ENCODE data around the gene ASIC4.

DNA sequence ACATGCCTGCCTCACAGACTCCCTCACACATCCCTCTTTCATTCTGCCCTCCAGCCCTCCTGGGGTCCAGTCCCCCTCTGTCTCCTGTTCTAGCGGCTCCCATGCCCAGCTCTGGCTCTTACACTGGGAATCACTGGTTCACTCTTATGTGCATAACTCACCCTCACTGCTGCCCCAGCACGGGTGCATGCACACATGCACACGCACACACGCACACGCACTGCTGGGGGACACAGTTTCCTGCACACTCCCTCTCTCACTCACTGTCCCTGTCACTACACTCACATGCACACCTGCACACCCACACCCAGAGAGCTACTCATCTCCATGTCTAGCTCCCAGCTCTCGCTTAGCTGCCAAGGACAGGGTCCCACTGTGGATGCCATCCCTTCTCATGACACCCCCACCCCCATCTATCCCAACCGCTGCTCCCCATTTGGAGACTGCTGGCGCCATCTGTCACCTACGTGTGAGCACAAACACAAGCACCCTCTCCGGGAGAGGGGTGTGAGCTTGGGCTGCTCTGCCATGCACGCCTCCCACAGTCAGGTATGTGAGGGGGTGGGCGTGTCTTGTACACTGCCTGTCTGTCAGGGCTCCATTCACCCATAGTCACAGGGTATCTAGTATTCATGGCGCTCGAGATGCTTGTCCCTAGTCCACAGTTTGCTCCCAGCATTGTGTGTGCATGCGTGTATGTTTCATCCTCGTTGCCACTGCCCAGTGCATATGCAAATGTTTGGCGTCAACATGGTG lies 1.8 kb downstream of the ASIC4 start:
- TF ChIP-seq, protein P1, sequence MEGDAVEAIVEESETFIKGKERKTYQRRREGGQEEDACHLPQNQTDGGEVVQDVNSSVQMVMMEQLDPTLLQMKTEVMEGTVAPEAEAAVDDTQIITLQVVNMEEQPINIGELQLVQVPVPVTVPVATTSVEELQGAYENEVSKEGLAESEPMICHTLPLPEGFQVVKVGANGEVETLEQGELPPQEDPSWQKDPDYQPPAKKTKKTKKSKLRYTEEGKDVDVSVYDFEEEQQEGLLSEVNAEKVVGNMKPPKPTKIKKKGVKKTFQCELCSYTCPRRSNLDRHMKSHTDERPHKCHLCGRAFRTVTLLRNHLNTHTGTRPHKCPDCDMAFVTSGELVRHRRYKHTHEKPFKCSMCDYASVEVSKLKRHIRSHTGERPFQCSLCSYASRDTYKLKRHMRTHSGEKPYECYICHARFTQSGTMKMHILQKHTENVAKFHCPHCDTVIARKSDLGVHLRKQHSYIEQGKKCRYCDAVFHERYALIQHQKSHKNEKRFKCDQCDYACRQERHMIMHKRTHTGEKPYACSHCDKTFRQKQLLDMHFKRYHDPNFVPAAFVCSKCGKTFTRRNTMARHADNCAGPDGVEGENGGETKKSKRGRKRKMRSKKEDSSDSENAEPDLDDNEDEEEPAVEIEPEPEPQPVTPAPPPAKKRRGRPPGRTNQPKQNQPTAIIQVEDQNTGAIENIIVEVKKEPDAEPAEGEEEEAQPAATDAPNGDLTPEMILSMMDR (IDR thresholded peaks at IDR 0.05; ENCODE audit: insufficient read depth, low read length), result no peak
- TF ChIP-seq POLR2AphosphoS5 (IDR thresholded peaks at IDR 0.05; ENCODE audit: low read depth), result no peak
- TF ChIP-seq, protein P2, sequence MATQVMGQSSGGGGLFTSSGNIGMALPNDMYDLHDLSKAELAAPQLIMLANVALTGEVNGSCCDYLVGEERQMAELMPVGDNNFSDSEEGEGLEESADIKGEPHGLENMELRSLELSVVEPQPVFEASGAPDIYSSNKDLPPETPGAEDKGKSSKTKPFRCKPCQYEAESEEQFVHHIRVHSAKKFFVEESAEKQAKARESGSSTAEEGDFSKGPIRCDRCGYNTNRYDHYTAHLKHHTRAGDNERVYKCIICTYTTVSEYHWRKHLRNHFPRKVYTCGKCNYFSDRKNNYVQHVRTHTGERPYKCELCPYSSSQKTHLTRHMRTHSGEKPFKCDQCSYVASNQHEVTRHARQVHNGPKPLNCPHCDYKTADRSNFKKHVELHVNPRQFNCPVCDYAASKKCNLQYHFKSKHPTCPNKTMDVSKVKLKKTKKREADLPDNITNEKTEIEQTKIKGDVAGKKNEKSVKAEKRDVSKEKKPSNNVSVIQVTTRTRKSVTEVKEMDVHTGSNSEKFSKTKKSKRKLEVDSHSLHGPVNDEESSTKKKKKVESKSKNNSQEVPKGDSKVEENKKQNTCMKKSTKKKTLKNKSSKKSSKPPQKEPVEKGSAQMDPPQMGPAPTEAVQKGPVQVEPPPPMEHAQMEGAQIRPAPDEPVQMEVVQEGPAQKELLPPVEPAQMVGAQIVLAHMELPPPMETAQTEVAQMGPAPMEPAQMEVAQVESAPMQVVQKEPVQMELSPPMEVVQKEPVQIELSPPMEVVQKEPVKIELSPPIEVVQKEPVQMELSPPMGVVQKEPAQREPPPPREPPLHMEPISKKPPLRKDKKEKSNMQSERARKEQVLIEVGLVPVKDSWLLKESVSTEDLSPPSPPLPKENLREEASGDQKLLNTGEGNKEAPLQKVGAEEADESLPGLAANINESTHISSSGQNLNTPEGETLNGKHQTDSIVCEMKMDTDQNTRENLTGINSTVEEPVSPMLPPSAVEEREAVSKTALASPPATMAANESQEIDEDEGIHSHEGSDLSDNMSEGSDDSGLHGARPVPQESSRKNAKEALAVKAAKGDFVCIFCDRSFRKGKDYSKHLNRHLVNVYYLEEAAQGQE (IDR thresholded peaks at IDR 0.05; ENCODE audit: insufficient replicate concordance, low read depth), result no peak
- no peak for TF ChIP-seq GABPA (IDR thresholded peaks at IDR 0.05; ENCODE audit: low read depth)

All from HL-60 (cell line).